Activated naive CD8-positive, alpha-beta T cell treated with anti-CD3 and anti-CD28 coated beads, Interleukin-2, amount 10 ng/mL, durations not matched to agents 7 days and 5 days (primary cell): ENCODE results near the gene FAM222B. TPM values are rescaled to one million over a fixed set of nuclear protein-coding genes. Genes with fewer than 3 reads are reported as not detected.

ENCODE experiments used
- ATAC-seq: fragments of 150-1000 bp; cut with Tn5 transposase; one replicate; pipeline ENCODE4 v1.10.0; 2021; ENCODE audit warnings: low read depth, moderate library complexity
- POLR2A ChIA-PET: fragments of 350-600 bp; sonication (Branson Sonifier 250); formaldehyde crosslinking; loops from one replicate; lab custom pipeline; 2021; ENCODE audit warnings: antibody characterized with exemption; lab: Charles Lee
- DNase-seq: peaks from one replicate; pipeline ENCODE4 v3.0.0; 2021
- H3K27ac Mint-ChIP-seq: one replicate; pipeline ENCODE4 v1.8.0; 2022; ENCODE audit warnings: mild to moderate bottlenecking, mixed read lengths
- H3K27me3 Mint-ChIP-seq: one replicate; pipeline ENCODE4 v1.8.0; 2022; ENCODE audit warnings: mild to moderate bottlenecking, moderate library complexity, mixed read lengths
- H3K36me3 Mint-ChIP-seq: one replicate; pipeline ENCODE4 v1.8.0; 2021; ENCODE audit warnings: mild to moderate bottlenecking, mixed read lengths
- H3K4me1 Mint-ChIP-seq: one replicate; pipeline ENCODE4 v1.8.0; 2021; ENCODE audit warnings: mixed read lengths
- H3K4me3 Mint-ChIP-seq: one replicate; pipeline ENCODE4 v1.8.0; 2022; ENCODE audit warnings: mild to moderate bottlenecking, moderate library complexity, mixed read lengths
- H3K9me3 Mint-ChIP-seq: one replicate; pipeline ENCODE4 v1.8.0; 2021; ENCODE audit warnings: mixed read lengths
- total RNA-seq, 2 experiments: library from RNA; stranded (reverse); gene quantifications; one replicate each; pipeline ENCODE4 v1.2.3, GENCODE V29; 2021

FAM222B gene
- total RNA-seq, 2 experiments from 2014 or later: 17.0 to 21.2 TPM

- Mint-ChIP-seq H3K27me3 (no peaks in the 10 kb centered on the region), H3K9me3 (no peaks in the 10 kb centered on the region), H3K36me3 (peaks cover 2% of the 10 kb centered on the region), H3K4me3 (no peak overlapping the region), H3K27ac (no peak overlapping the region), H3K4me1 (peaks cover 11% of the 10 kb centered on the region)
- ATAC-seq (no peak), DNase-seq (no peak)
- POLR2A ChIA-PET: interaction anchor here (0.7 kb wide), 1 partner anchor 337 kb away, joined by 3 read pairs; no protein-coding TSS in a partner anchor
These were observed 77.6 kb downstream of the FAM222B start for GRCh38 chr17:28765038-28765437.

DNA sequence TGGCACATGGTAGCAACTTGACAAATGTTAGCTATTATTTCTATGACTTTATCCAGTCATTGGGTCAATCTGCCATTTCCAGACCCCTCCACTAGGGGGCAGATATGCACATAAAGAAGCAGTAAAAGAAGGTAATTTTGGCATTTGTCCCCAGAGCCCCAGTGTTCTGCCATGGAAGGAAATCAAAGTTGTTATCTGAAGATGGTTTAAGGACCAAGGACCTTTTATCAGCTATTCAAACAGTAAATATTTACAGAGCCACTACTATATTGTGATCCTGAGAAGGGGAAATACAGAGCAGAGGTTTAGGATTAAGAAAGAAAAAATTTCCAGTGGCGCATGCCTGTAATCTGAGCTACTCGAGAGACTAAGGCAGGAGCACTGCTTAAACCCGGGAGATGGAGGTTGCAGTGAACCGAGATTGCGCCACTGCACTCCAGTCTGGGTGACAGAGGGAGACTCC lies 78.8 kb downstream of the FAM222B start:
- no peak overlapping the region for H3K4me3 Mint-ChIP-seq
- H3K9me3 Mint-ChIP-seq: no peaks in the 10 kb centered on the region
- no peaks in the 10 kb centered on the region for H3K27me3 Mint-ChIP-seq
- DNase-seq (no peak), ATAC-seq (peak; percentile 67)
- H3K36me3 Mint-ChIP-seq: peaks cover 2% of the 10 kb centered on the region
- H3K27ac Mint-ChIP-seq: peak overlapping the region; percentile 66
- H3K4me1 Mint-ChIP-seq: peaks cover 9% of the 10 kb centered on the region
- POLR2A ChIA-PET: interaction anchor here (0.8 to 2.8 kb wide), 6 partner anchors 37 to 140 kb away, joined by 3 to 13 read pairs (median 4); partner anchors contain the start of genes FAM222B and TLCD1

- Mint-ChIP-seq H3K4me3 (no peak overlapping the region), H3K4me1 (peaks cover 9% of the 10 kb centered on the region), H3K27me3 (no peaks in the 10 kb centered on the region), H3K9me3 (no peaks in the 10 kb centered on the region), H3K36me3 (peaks cover 2% of the 10 kb centered on the region), H3K27ac (no peak overlapping the region)
- ATAC-seq: peak; percentile 28
- POLR2A ChIA-PET: interaction anchor here (0.8 to 2.8 kb wide), 6 partner anchors 36 to 140 kb away, joined by 3 to 13 read pairs (median 4); partner anchors contain the start of genes FAM222B and TLCD1
- no peak for DNase-seq
These were observed 79.3 kb downstream of the FAM222B start for GRCh38 chr17:28763137-28763799.

- peaks cover 6% of the 10 kb centered on the region for H3K36me3 Mint-ChIP-seq
- H3K27ac Mint-ChIP-seq: no peak overlapping the region
- no peaks in the 10 kb centered on the region for H3K9me3 Mint-ChIP-seq
- peaks cover 11% of the 10 kb centered on the region for H3K4me1 Mint-ChIP-seq
- H3K4me3 Mint-ChIP-seq: no peak overlapping the region
- POLR2A ChIA-PET: interaction anchor here (1.8 kb wide), 1 partner anchor 34 kb away, joined by 6 read pairs; no protein-coding TSS in a partner anchor
- ATAC-seq: no peak
- H3K27me3 Mint-ChIP-seq: no peaks in the 10 kb centered on the region
- no peak for DNase-seq
These were observed 81.7 kb downstream of the FAM222B start for GRCh38 chr17:28760601-28761562.

DNA sequence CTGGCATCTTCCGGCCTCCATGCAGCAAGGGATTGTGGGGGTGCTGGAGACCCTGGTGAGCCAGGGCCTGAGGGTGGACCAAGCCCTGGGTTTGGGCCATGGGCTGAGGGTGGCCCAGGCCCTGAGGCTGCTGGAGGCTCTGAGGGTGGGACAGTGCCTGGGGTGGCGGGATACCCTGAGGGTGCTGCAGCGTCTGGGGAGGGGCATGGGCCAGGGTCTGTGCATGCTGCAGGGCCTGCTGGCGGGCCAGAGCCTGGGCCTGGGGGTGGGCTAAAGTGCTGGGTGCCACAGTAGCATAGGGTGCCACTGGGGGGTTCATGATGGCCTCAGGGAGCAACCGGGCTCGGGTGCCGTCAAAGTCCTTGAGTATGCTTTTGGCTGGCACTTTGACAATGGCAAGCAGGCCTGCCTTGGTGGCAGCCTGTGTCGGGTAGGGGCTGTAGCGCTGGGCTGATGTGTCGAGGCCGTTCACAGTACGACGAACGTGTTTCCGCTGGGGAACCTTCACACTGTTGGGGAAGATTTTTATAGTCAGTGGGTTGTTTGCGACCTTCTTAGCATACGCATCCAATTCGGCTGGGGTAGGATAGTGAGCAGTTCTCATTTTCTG lies 83.2 kb downstream of the FAM222B start:
- H3K36me3 Mint-ChIP-seq: peaks cover 6% of the 10 kb centered on the region
- no peaks in the 10 kb centered on the region for H3K27me3 Mint-ChIP-seq
- POLR2A ChIA-PET: no interaction called here
- no peaks in the 10 kb centered on the region for H3K9me3 Mint-ChIP-seq
- no peak overlapping the region for H3K27ac Mint-ChIP-seq
- no peak for ATAC-seq
- DNase-seq: no peak
- no peak overlapping the region for H3K4me3 Mint-ChIP-seq
- H3K4me1 Mint-ChIP-seq: peaks cover 10% of the 10 kb centered on the region

GRCh38 chr17:28758411-28759121 lies 84.0 kb downstream of the FAM222B start:
- Mint-ChIP-seq H3K4me1 (peaks cover 8% of the 10 kb centered on the region), H3K27ac (no peak overlapping the region), H3K9me3 (no peaks in the 10 kb centered on the region), H3K4me3 (no peak overlapping the region), H3K27me3 (no peaks in the 10 kb centered on the region), H3K36me3 (peaks cover 4% of the 10 kb centered on the region)
- no peak for ATAC-seq
- POLR2A ChIA-PET: no interaction called here
- DNase-seq: no peak

- H3K27ac Mint-ChIP-seq: peak overlapping the region; percentile 15
- POLR2A ChIA-PET: interaction anchor here (0.7 kb wide), 1 partner anchor 28 kb away, joined by 3 read pairs; no protein-coding TSS in a partner anchor
- no peak for ATAC-seq
- peaks cover 4% of the 10 kb centered on the region for H3K36me3 Mint-ChIP-seq
- H3K27me3 Mint-ChIP-seq: no peaks in the 10 kb centered on the region
- DNase-seq: no peak
- no peak overlapping the region for H3K4me3 Mint-ChIP-seq
- H3K4me1 Mint-ChIP-seq: peaks cover 3% of the 10 kb centered on the region
- H3K9me3 Mint-ChIP-seq: no peaks in the 10 kb centered on the region
These were observed 86.4 kb downstream of the FAM222B start for GRCh38 chr17:28756049-28756804.

DNA sequence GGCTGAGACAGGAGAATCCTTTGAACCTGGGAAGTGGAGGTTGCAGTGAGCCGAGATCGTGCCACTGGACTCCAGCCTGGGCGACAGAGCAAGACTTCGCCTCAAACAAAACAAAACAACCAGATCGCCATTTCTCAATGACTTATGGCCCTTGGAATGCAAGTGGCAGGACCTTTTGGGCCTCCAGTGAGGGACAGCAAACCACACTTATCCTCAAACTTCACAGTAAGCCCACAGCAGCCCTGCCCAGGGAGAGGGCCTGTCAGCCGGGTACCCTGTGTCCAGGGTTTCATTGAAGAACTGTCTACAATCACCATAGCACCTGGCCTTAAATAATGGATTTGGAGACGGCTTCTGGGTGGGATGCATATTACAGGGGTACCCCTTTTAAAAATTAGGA lies 87.1 kb downstream of the FAM222B start:
- no peak overlapping the region for H3K27ac Mint-ChIP-seq
- H3K4me1 Mint-ChIP-seq: peaks cover 2% of the 10 kb centered on the region
- POLR2A ChIA-PET: interaction anchor here (13.1 kb wide), 1 partner anchor 28 kb away, joined by 266 read pairs; the partner anchor contains the start of genes NEK8 and TLCD1
- H3K9me3 Mint-ChIP-seq: no peaks in the 10 kb centered on the region
- H3K4me3 Mint-ChIP-seq: no peak overlapping the region
- DNase-seq (no peak), ATAC-seq (no peak)
- peaks cover 4% of the 10 kb centered on the region for H3K36me3 Mint-ChIP-seq
- no peaks in the 10 kb centered on the region for H3K27me3 Mint-ChIP-seq

DNA sequence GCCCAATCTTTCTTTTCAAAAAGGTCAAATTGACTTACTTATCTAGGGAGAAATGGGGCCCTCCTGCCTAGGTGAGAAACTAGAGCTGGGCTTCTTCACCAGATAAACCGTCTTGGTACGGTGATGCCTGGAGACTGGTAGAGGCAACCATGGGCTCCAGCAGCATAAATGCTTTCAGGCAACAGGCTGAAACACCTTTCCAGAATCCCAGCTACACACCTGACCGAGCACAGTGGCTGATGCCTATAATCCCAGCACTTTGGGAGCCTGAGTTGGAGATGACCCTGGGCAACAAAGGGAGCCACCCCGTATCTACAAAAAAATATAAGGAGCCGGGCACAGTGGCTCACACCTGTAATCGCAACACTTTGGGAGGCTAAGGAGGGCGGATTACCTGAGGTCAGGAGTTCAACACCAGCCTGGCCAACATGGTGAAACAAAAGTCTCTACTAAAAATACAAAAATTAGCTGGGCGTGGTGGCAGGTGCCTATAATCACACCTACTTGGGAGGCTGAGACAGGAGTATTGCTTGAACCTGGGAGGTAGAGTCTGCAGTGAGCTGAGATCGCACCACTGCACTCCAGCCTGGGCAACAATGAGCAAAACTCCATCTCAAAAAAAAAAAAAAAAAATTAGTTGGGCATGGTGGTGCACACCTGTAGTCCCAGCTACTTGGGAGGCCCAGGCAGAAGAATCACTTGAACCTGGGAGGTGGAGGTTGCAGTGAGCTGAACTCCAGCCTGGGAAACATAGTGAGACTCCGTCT lies 90.8 kb downstream of the FAM222B start:
- POLR2A ChIA-PET: interaction anchor here (0.9 to 13.1 kb wide), 4 partner anchors 8 to 33 kb away, joined by 3 to 266 read pairs (median 5); partner anchors contain the start of genes NEK8, RPL23A and TLCD1
- Mint-ChIP-seq H3K27ac (no peak overlapping the region), H3K27me3 (no peaks in the 10 kb centered on the region), H3K4me3 (no peak overlapping the region), H3K36me3 (peaks cover 2% of the 10 kb centered on the region), H3K4me1 (peaks cover 12% of the 10 kb centered on the region), H3K9me3 (no peaks in the 10 kb centered on the region)
- ATAC-seq (no peak), DNase-seq (no peak)

GRCh38 chr17:28750178-28751047 lies 92.2 kb downstream of the FAM222B start:
- POLR2A ChIA-PET: interaction anchor here (0.8 to 13.1 kb wide), 4 partner anchors 23 to 39 kb away, joined by 4 to 266 read pairs (median 6); partner anchors contain the start of genes NEK8, PROCA1, RPL23A and TLCD1

More at GRCh38 chr17:28750178-28751047, 92.2 kb downstream of the FAM222B start:
- DNase-seq: peak; percentile 88
- peak; percentile 76 for ATAC-seq
- H3K9me3 Mint-ChIP-seq: no peaks in the 10 kb centered on the region
- peaks cover 2% of the 10 kb centered on the region for H3K36me3 Mint-ChIP-seq
- H3K27ac Mint-ChIP-seq: no peak overlapping the region
- H3K4me3 Mint-ChIP-seq: no peak overlapping the region
- no peaks in the 10 kb centered on the region for H3K27me3 Mint-ChIP-seq
- peaks cover 19% of the 10 kb centered on the region for H3K4me1 Mint-ChIP-seq
